Activated gamma-delta T cell (primary cell): Measurements from ENCODE around the gene NSUN4.
"Not testable (repeated sequence)": the region's sequence is repeated elsewhere in the genome, so short reads cannot be mapped to it uniquely, and the experiment has no call there.

Experiments
- DNase-seq: peaks from one replicate; lab custom pipeline; 2025; lab: John Stamatoyannopoulos, UW

Gene NSUN4

GRCh38 chr1:46365796-46366195, 25.2 kb downstream of the NSUN4 start:
- DNase-seq = not testable (repeated sequence)

- no peak for DNase-seq
Observed at GRCh38 chr1:46367072-46367471, 26.5 kb downstream of the NSUN4 start.

GRCh38 chr1:46367701-46368100, 27.1 kb downstream of the NSUN4 start:
- not testable (repeated sequence) for DNase-seq

GRCh38 chr1:46368791-46369190, 28.2 kb downstream of the NSUN4 start:
- DNase-seq = no peak

DNA sequence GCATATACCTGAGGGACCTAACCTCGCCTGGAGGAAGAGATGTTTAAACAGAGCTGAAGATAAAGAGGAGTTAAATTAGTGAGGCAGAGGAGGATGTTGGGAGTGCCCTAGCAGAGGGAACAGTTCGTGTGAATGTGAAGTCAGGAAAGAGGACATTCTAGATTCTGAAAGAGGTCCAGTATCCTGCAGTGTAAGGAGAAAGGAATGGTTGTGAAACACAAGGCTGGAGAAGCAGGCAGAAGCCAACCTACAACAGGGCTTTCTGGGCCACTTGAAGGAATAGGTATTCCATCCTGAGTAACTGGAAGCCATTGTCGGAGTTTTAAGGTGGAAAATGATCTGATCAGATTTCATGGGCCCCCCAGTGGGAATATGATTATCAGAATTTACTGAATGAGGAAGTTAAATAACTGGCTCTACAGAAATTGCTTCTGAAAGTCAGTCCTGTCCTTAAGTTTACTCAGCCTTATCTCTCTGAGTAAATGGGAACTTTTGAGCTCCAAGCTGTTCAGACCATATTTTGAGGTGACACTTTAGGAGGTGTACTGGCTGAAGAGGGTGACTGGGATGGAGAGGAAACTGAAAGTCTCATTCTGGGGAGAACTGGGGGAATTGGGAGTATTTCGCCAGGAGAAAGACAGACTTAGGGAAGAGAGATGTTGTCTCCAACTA, 29.1 kb downstream of the NSUN4 start:
- no peak for DNase-seq

- no peak for DNase-seq
Observed at GRCh38 chr1:46370214-46370633, 29.6 kb downstream of the NSUN4 start.

GRCh38 chr1:46372431-46372830, 31.8 kb downstream of the NSUN4 start:
- DNase-seq = no peak

- no peak for DNase-seq
Observed at GRCh38 chr1:46379996-46380395, 39.4 kb downstream of the NSUN4 start.

- no peak for DNase-seq
Observed at GRCh38 chr1:46380508-46380907, 39.9 kb downstream of the NSUN4 start.

GRCh38 chr1:46393510-46393909, 52.9 kb downstream of the NSUN4 start:
- DNase-seq = no peak

DNA sequence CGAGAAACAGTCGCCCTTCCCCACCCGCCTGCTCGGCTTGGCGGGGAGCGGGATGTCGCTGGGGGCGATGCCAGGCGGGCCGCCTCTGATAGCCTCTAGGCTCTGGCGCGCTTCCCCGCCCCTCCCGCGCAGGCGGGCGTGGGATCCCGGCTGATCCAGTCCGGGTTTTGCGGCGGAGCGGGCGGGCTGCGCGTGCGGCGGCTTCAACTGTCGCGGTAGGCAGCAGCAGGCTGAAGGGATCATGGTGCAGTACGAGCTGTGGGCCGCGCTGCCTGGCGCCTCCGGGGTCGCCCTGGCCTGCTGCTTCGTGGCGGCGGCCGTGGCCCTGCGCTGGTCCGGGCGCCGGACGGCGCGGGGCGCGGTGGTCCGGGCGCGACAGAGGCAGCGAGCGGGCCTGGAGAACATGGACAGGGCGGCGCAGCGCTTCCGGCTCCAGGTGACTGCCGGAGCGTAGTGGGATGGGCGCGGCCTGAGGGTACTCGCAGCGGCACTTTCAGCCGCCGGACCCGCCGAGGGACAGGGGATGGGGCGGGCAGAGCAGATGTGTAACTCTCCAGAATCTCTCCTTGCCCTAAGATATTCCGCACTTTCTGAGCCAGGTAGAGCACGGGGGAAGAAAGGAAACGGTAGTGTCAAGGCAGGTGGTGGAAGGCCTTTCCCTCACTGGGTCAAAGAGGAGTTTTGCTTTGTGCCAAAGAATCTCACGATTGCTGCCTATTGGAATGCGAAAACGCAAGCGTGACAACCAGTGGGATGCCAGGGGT, 53.7 kb downstream of the NSUN4 start, which contains the start of gene FAAH:
FAAH (plus strand) TSS at position 210 of the 764 bp plus-strand sequence; CDS start at position 242, 32 bp downstream.
- no peak for DNase-seq

DNA sequence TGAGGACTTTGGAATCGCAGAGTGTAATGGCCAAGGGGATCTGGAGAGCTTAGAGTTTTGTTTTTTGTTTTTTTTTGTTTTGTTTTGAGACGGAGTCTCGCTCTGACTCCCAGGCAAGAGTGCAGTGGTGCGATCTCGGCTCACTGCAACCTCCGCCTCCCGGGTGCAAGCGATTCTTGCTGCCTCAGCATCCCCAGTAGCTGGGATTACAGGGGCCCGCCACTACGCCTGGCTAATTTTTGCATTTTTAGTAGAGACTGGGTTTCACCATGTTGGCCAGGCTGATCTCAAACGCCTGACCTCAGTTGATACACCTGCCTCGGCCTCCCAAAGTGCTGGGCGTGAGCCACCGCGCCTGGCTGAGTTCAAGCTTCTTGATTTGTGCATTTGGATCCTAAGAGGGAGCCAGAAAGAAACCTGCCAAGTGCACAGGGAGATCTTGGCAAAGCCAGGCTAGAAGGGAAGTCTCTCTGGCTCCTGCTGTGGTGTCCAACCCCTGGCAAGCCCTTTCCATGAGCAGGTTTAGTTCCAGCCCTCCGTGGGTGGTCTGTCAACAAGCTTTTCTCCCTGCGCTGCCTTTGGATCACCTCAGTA, 54.4 kb downstream of the NSUN4 start:
- DNase-seq = no peak

GRCh38 chr1:46396441-46397398, 56.1 kb downstream of the NSUN4 start:
- no peak for DNase-seq

DNA sequence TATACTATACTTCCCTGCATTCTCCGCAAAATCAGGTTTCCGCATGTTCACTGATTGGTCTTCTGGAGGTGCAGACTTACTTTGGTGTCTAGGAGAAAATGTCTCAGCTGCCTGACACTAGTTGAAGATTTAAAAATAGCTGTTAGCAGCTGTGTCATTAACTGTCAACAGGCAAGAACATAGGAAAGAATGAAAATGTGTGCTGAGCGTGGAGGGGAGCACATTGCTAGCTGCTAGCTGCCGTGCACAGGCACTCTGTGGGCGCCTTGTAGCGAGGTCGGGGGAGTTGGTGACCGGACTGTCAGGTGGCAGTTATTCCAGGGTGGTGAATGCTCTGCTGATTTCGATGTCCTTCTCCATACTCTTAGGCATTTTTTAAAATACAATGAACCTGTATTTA, 58.7 kb downstream of the NSUN4 start:
- DNase-seq = no peak

- no peak for DNase-seq
Observed at GRCh38 chr1:46400421-46400820, 59.8 kb downstream of the NSUN4 start.

DNA sequence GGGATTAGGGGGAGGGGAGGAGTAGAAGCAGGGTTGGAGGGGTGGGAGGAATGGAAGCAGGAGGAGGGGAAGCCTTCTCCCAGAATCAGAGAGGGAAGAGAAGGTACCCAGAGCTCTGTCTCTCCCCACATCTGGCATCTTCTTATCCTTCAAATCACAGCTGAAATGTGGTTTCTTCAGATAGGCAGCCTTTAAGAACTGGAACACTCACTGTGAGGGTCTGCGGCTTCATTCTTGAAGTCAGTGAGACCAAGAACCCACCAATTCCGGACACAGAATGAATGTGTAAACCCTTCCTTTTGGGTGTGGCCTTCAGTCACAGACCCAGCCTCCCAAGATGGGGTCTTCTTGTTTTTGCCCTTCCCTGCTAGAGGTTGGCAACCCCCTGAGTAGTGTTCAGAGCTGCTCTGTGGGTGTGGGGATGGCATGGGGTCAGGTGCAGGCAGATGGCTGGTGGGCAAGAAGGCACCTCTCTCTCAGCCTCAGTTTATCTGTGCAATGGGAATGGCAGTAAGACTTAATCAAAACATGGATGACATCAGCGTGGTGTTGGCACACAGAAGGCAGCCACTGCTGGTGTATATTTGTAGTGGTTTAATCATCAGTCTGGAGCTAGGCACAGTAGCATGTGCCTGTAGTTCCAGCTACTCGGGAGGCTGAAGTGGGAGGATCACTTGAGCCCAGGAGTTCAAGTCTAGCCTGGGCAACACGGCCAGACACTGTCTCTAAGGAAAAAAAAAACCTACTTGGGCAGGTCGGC, 60.7 kb downstream of the NSUN4 start:
- no peak for DNase-seq

- no peak for DNase-seq
Observed at GRCh38 chr1:46401964-46402626, 61.5 kb downstream of the NSUN4 start.

GRCh38 chr1:46403916-46404315, 63.3 kb downstream of the NSUN4 start:
- DNase-seq = no peak

- no peak for DNase-seq
Observed at GRCh38 chr1:46404482-46405196, 64.0 kb downstream of the NSUN4 start.

DNA sequence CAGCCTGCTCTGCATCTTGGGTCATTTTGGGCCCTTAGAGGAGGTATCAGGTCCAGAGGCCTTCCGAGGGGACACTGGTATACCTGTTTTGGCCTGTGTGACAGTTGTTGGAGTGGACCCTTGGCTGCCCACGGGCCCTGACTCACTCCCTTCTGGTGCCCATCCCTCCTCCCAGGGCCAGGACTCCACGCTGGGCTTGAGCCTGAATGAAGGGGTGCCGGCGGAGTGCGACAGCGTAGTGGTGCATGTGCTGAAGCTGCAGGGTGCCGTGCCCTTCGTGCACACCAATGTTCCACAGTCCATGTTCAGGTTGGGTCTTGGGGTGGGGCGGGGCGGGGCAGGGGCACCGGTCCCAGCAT, 64.6 kb downstream of the NSUN4 start:
- no peak for DNase-seq
